ENCODE measurements around the gene SLC26A9.

SLC26A9 gene

GRCh38 chr1:205967554-205968335 is 24.5 kb upstream of the SLC26A9 start:
- no peak overlapping the region for H3K4me3 ChIP-seq (ENCODE audit: low read length)
- DNase-seq (ENCODE audit: low read depth): no peak
- TF ChIP-seq CTCF (conservative IDR thresholded peaks at IDR 0.05; ENCODE audit: low read depth, low read length): no peak

- DNase-seq (ENCODE audit: low read depth): no peak
- no peak for TF ChIP-seq CTCF (conservative IDR thresholded peaks at IDR 0.05; ENCODE audit: low read depth, low read length)
- H3K4me3 ChIP-seq (ENCODE audit: low read length): no peak overlapping the region
Measured at GRCh38 chr1:205965036-205965884, 22.0 kb upstream of the SLC26A9 start.

- no peak overlapping the region for H3K4me3 ChIP-seq (ENCODE audit: low read length)
- no peak for TF ChIP-seq CTCF (conservative IDR thresholded peaks at IDR 0.05; ENCODE audit: low read depth, low read length)
- DNase-seq (ENCODE audit: low read depth): no peak
Measured at GRCh38 chr1:205963352-205964155, 20.3 kb upstream of the SLC26A9 start.

- no peak overlapping the region for H3K4me3 ChIP-seq (ENCODE audit: low read length)
- no peak for TF ChIP-seq CTCF (conservative IDR thresholded peaks at IDR 0.05; ENCODE audit: low read depth, low read length)
- DNase-seq (ENCODE audit: low read depth): no peak
Measured at GRCh38 chr1:205962821-205963221, 19.6 kb upstream of the SLC26A9 start.

GRCh38 chr1:205961991-205962820 is 18.9 kb upstream of the SLC26A9 start:
- no peak for DNase-seq (ENCODE audit: low read depth)
- H3K4me3 ChIP-seq (ENCODE audit: low read length): no peak overlapping the region
- no peak for TF ChIP-seq CTCF (conservative IDR thresholded peaks at IDR 0.05; ENCODE audit: low read depth, low read length)

GRCh38 chr1:205961405-205961804 is 18.1 kb upstream of the SLC26A9 start:
- TF ChIP-seq CTCF (conservative IDR thresholded peaks at IDR 0.05; ENCODE audit: low read depth, low read length): no peak
- no peak overlapping the region for H3K4me3 ChIP-seq (ENCODE audit: low read length)
- no peak for DNase-seq (ENCODE audit: low read depth)
